GM21390 (cell line): ENCODE data around the gene RGS7.
"Not testable (repeated sequence)": the region's sequence is repeated elsewhere in the genome, so short reads cannot be mapped to it uniquely, and the experiment has no call there.

Source experiments
- ATAC-seq: cut with Tn5 transposase; IDR thresholded peaks from one replicate; pipeline ENCODE4 v1.9.1; 2021; ENCODE audit not compliant: unreplicated experiment

RGS7 gene

GRCh38 chr1:241089066-241089465, 267.9 kb downstream of the RGS7 start:
- not testable (repeated sequence) for ATAC-seq

- not testable (repeated sequence) for ATAC-seq
These were observed 268.9 kb downstream of the RGS7 start for GRCh38 chr1:241088075-241088474.

- ATAC-seq = no peak
These were observed 270.3 kb downstream of the RGS7 start for GRCh38 chr1:241086686-241087085.

GRCh38 chr1:241083285-241083684, 273.7 kb downstream of the RGS7 start:
- ATAC-seq = no peak

- ATAC-seq = no peak
These were observed 275.5 kb downstream of the RGS7 start for GRCh38 chr1:241081473-241081872.

GRCh38 chr1:241079459-241079858, 277.5 kb downstream of the RGS7 start:
- no peak for ATAC-seq

GRCh38 chr1:241079047-241079446, 278.0 kb downstream of the RGS7 start:
- no peak for ATAC-seq

- ATAC-seq = no peak
These were observed 279.4 kb downstream of the RGS7 start for GRCh38 chr1:241077386-241078147.

GRCh38 chr1:241074507-241074906, 282.5 kb downstream of the RGS7 start:
- no peak for ATAC-seq

- no peak for ATAC-seq
These were observed 288.6 kb downstream of the RGS7 start for GRCh38 chr1:241068359-241068758.

GRCh38 chr1:241063276-241063675, 293.7 kb downstream of the RGS7 start:
- no peak for ATAC-seq

GRCh38 chr1:241061062-241061461, 295.9 kb downstream of the RGS7 start:
- no peak for ATAC-seq

- ATAC-seq = no peak
These were observed 308.4 kb downstream of the RGS7 start for GRCh38 chr1:241048622-241049021.

GRCh38 chr1:241045659-241046058, 311.3 kb downstream of the RGS7 start:
- no peak for ATAC-seq

- no peak for ATAC-seq
These were observed 322.6 kb downstream of the RGS7 start for GRCh38 chr1:241034203-241034936.

GRCh38 chr1:241024834-241025233, 332.2 kb downstream of the RGS7 start:
- ATAC-seq = no peak

GRCh38 chr1:241022366-241022765, 334.6 kb downstream of the RGS7 start:
- no peak for ATAC-seq

GRCh38 chr1:241020851-241021697, 335.9 kb downstream of the RGS7 start:
- no peak for ATAC-seq

GRCh38 chr1:241012708-241013340, 344.2 kb downstream of the RGS7 start:
- no peak for ATAC-seq

- no peak for ATAC-seq
These were observed 349.3 kb downstream of the RGS7 start for GRCh38 chr1:241007668-241008067.

- ATAC-seq = no peak
These were observed 357.2 kb downstream of the RGS7 start for GRCh38 chr1:240999826-241000225.
